CD4-positive, alpha-beta memory T cell (primary cell): ENCODE data around the gene ZMYND8. TPM values are rescaled to one million over a fixed set of nuclear protein-coding genes. Genes with fewer than 3 reads are reported as not detected.
"Not testable (repeated sequence)": the region's sequence is repeated elsewhere in the genome, so short reads cannot be mapped to it uniquely, and the experiment has no call there.

Experiments
- CTCF ChIA-PET: fragments of 350-600 bp; sonication (Branson Sonifier 250); formaldehyde crosslinking; loops from one replicate; lab custom pipeline; 2021; ENCODE audit warnings: inconsistent platforms; ENCODE audit not compliant: partially characterized antibody; lab: Charles Lee
- POLR2A ChIA-PET: fragments of 350-600 bp; sonication (Branson Sonifier 250); formaldehyde crosslinking; loops from one replicate; lab custom pipeline; 2021; ENCODE audit not compliant: partially characterized antibody; lab: Charles Lee
- DNase-seq, 5 donors: peaks; one replicate each; pipeline versions ENCODE4 v3.0.0 to v3.0.0-alpha.2; 2020 to 2022; ENCODE audit warnings: mixed read lengths in 1 of 5
- H3K27ac ChIP-seq: one replicate; pipeline ENCODE4 v1.7.0; 2013; ENCODE audit warnings: low read depth, low read length
- H3K27me3 ChIP-seq: 2 replicates; pipeline ENCODE4 v1.7.0; 2013; ENCODE audit warnings: mild to moderate bottlenecking, low read length, moderate library complexity; ENCODE audit not compliant: insufficient read depth
- H3K36me3 ChIP-seq: 2 replicates; pipeline ENCODE4 v1.7.0; 2013; ENCODE audit warnings: mild to moderate bottlenecking, low read length, moderate library complexity; ENCODE audit not compliant: insufficient read depth
- H3K4me1 ChIP-seq: 2 replicates; pipeline ENCODE4 v1.7.0; 2013; ENCODE audit warnings: mild to moderate bottlenecking, low read length, moderate library complexity; ENCODE audit not compliant: insufficient read depth
- H3K4me3 ChIP-seq, 2 donors: one replicate each; pipeline ENCODE4 v1.7.0; 2013; ENCODE audit warnings: low read length in 2 of 2, mild to moderate bottlenecking in 1 of 2
- H3K9me3 ChIP-seq, 2 donors: one replicate each; pipeline ENCODE4 v1.7.0; 2013; ENCODE audit warnings: low read length in 2 of 2, control low read depth in 1 of 2; ENCODE audit not compliant: control insufficient read depth in 1 of 2
- H3K27ac Mint-ChIP-seq, 7 donors: one replicate each; pipeline ENCODE4 v1.8.0; 2020 to 2021; ENCODE audit warnings: mixed read lengths in 7 of 7, mild to moderate bottlenecking in 6 of 7, inconsistent platforms in 3 of 7, moderate library complexity in 3 of 7
- H3K27me3 Mint-ChIP-seq, 2 donors: one replicate each; pipeline ENCODE4 v1.8.0; 2020 to 2021; ENCODE audit warnings: mixed read lengths in 2 of 2
- H3K36me3 Mint-ChIP-seq, 2 donors: one replicate each; pipeline ENCODE4 v1.8.0; 2020 to 2021; ENCODE audit warnings: mixed read lengths in 2 of 2, inconsistent platforms in 1 of 2, mild to moderate bottlenecking in 1 of 2
- H3K4me1 Mint-ChIP-seq, 4 donors: one replicate each; pipeline ENCODE4 v1.8.0; 2020 to 2021; ENCODE audit warnings: mixed read lengths in 4 of 4, mild to moderate bottlenecking in 1 of 4
- H3K4me3 Mint-ChIP-seq, 8 donors: one replicate each; pipeline ENCODE4 v1.8.0; 2020 to 2021; ENCODE audit warnings: mixed read lengths in 8 of 8, mild to moderate bottlenecking in 7 of 8, moderate library complexity in 6 of 8, inconsistent platforms in 3 of 8
- H3K9me3 Mint-ChIP-seq, 8 donors: one replicate each; pipeline ENCODE4 v1.8.0; 2020 to 2021; ENCODE audit warnings: mixed read lengths in 8 of 8, mild to moderate bottlenecking in 5 of 8, inconsistent platforms in 3 of 8, moderate library complexity in 1 of 8
- intact Hi-C: fragments of 100-400 bp; cut with micrococcal nuclease; formaldehyde crosslinking; loops from one replicate; pipeline ENCODE4 v1.15.1; 2023
- polyA plus RNA-seq, 2 donors: library from polyadenylated mRNA; unstranded; fragments of 300-500 nt; fragmentation: Illumina TruSeq; gene quantifications; one replicate each; pipeline ENCODE4 v1.2.3, GENCODE V29; 2021
- total RNA-seq, 2 experiments: library from RNA; stranded (reverse); gene quantifications; one replicate each; pipeline ENCODE4 v1.2.3, GENCODE V29; 2021

The ZMYND8 gene
- total and polyA plus RNA-seq, 4 experiments from 2014 or later, result 3.5 to 48.5 (median 33.9) TPM

- H3K9me3 ChIP-seq, result no peaks in the 10 kb centered on the region
- Mint-ChIP-seq H3K36me3 (no peaks in the 10 kb centered on the region), H3K27ac (no peak overlapping the region), H3K27me3 (peaks cover 3 to 5% of the 10 kb centered on the region in 2 donors), H3K4me1 (peaks cover 0 to 2% (median 0%) of the 10 kb centered on the region in 4 donors), H3K9me3 (peaks cover 0 to 3% (median 0%) of the 10 kb centered on the region in 8 donors), H3K4me3 (no peak overlapping the region)
- ChIA-PET CTCF (no interaction called here), POLR2A (no interaction called here)
- no peaks in the 10 kb centered on the region for H3K36me3 ChIP-seq
- H3K27ac ChIP-seq, result no peak overlapping the region
- no peak for DNase-seq
- no peak overlapping the region for H3K4me3 ChIP-seq
- H3K27me3 ChIP-seq, result no peaks in the 10 kb centered on the region
- no peaks in the 10 kb centered on the region for H3K4me1 ChIP-seq
- intact Hi-C loops, result no loop called here
These were observed 177.2 kb downstream of the ZMYND8 start for GRCh38 chr20:47179267-47179666.

GRCh38 chr20:47178851-47179250 lies 177.6 kb downstream of the ZMYND8 start:
- peaks cover 4% of the 10 kb centered on the region for H3K27me3 ChIP-seq
- H3K27ac ChIP-seq, result no peak overlapping the region
- no peak overlapping the region for H3K27ac Mint-ChIP-seq
- H3K9me3 Mint-ChIP-seq, result peaks cover 0 to 3% (median 0%) of the 10 kb centered on the region in 8 donors
- no peak for DNase-seq
- H3K9me3 ChIP-seq, result no peaks in the 10 kb centered on the region
- no peaks in the 10 kb centered on the region for H3K4me1 ChIP-seq
- H3K4me3 Mint-ChIP-seq, result no peak overlapping the region
- no peak overlapping the region for H3K4me3 ChIP-seq
- peaks cover 0 to 2% (median 0%) of the 10 kb centered on the region in 4 donors for H3K4me1 Mint-ChIP-seq
- no peaks in the 10 kb centered on the region for H3K36me3 Mint-ChIP-seq
- H3K36me3 ChIP-seq, result no peaks in the 10 kb centered on the region
- intact Hi-C loops, result no loop called here
- ChIA-PET CTCF (no interaction called here), POLR2A (no interaction called here)
- H3K27me3 Mint-ChIP-seq, result peaks cover 3 to 7% of the 10 kb centered on the region in 2 donors

GRCh38 chr20:47178277-47178676 lies 178.2 kb downstream of the ZMYND8 start:
- CTCF ChIA-PET, result no interaction called here

GRCh38 chr20:47176217-47176616 lies 180.3 kb downstream of the ZMYND8 start:
- H3K9me3 Mint-ChIP-seq, intact Hi-C loops, POLR2A ChIA-PET, DNase-seq, H3K4me1 ChIP-seq, H3K4me1 Mint-ChIP-seq, H3K36me3 Mint-ChIP-seq, H3K9me3 ChIP-seq, H3K27ac ChIP-seq, H3K36me3 ChIP-seq, H3K4me3 Mint-ChIP-seq, H3K27me3 ChIP-seq, H3K27ac Mint-ChIP-seq, H3K4me3 ChIP-seq: not testable (repeated sequence)
- CTCF ChIA-PET, result interaction anchor here (0.6 to 1.7 kb wide), 3 partner anchors 9 to 208 kb away, joined by 3 to 4 read pairs (median 3); no protein-coding TSS in a partner anchor
- peaks cover 1 to 11% of the 10 kb centered on the region in 2 donors for H3K27me3 Mint-ChIP-seq

More at GRCh38 chr20:47178277-47178676, 178.2 kb downstream of the ZMYND8 start:
- DNase-seq, result no peak
- Mint-ChIP-seq H3K9me3 (peaks cover 0 to 3% (median 0%) of the 10 kb centered on the region in 8 donors), H3K27me3 (peaks cover 1 to 7% of the 10 kb centered on the region in 2 donors), H3K4me1 (peaks cover 0 to 2% (median 0%) of the 10 kb centered on the region in 4 donors), H3K4me3 (no peak overlapping the region), H3K27ac (peak overlapping the region in 2 of 7 donors; percentile 10 to 37), H3K36me3 (no peaks in the 10 kb centered on the region)
- H3K4me1 ChIP-seq, result no peaks in the 10 kb centered on the region
- intact Hi-C loops, result no loop called here
- no peaks in the 10 kb centered on the region for H3K9me3 ChIP-seq
- POLR2A ChIA-PET, result no interaction called here
- no peak overlapping the region for H3K4me3 ChIP-seq
- peaks cover 4% of the 10 kb centered on the region for H3K27me3 ChIP-seq
- H3K27ac ChIP-seq, result no peak overlapping the region
- no peaks in the 10 kb centered on the region for H3K36me3 ChIP-seq

- Histone ChIP-seq H3K27ac (no peak overlapping the region), H3K4me3 (no peak overlapping the region), H3K9me3 (no peaks in the 10 kb centered on the region), H3K27me3 (peaks cover 4% of the 10 kb centered on the region), H3K36me3 (no peaks in the 10 kb centered on the region), H3K4me1 (no peaks in the 10 kb centered on the region)
- POLR2A ChIA-PET, result no interaction called here
- CTCF ChIA-PET, result interaction anchor here (0.6 to 1.7 kb wide), 3 partner anchors 9 to 209 kb away, joined by 3 to 4 read pairs (median 3); no protein-coding TSS in a partner anchor
- Mint-ChIP-seq H3K27me3 (peaks cover 1 to 16% of the 10 kb centered on the region in 2 donors), H3K4me1 (peaks cover 0 to 2% (median 0%) of the 10 kb centered on the region in 4 donors), H3K4me3 (no peak overlapping the region), H3K36me3 (no peaks in the 10 kb centered on the region), H3K9me3 (peaks cover 0 to 3% (median 0%) of the 10 kb centered on the region in 8 donors), H3K27ac (no peak overlapping the region)
- DNase-seq, result no peak
- intact Hi-C loops, result no loop called here
These were observed 181.0 kb downstream of the ZMYND8 start for GRCh38 chr20:47175493-47175892.

- intact Hi-C loops, result no loop called here
These were observed 181.8 kb downstream of the ZMYND8 start for GRCh38 chr20:47174456-47175243.

GRCh38 chr20:47173596-47174216 lies 182.8 kb downstream of the ZMYND8 start:
- H3K4me3 ChIP-seq, result no peak overlapping the region
- peaks cover 4% of the 10 kb centered on the region for H3K27me3 ChIP-seq
- peaks cover 0 to 2% (median 0%) of the 10 kb centered on the region in 4 donors for H3K4me1 Mint-ChIP-seq
- H3K36me3 ChIP-seq, result no peaks in the 10 kb centered on the region
- H3K9me3 ChIP-seq, result no peaks in the 10 kb centered on the region
- H3K36me3 Mint-ChIP-seq, result no peaks in the 10 kb centered on the region
- peaks cover 6 to 24% of the 10 kb centered on the region in 2 donors for H3K27me3 Mint-ChIP-seq
- ChIA-PET POLR2A (no interaction called here), CTCF (no interaction called here)
- no peak overlapping the region for H3K27ac Mint-ChIP-seq
- no peak overlapping the region for H3K4me3 Mint-ChIP-seq
- no peaks in the 10 kb centered on the region for H3K4me1 ChIP-seq
- H3K9me3 Mint-ChIP-seq, result peaks cover 0 to 3% (median 0%) of the 10 kb centered on the region in 8 donors
- DNase-seq, result no peak
- intact Hi-C loops, result no loop called here
- H3K27ac ChIP-seq, result no peak overlapping the region

More at GRCh38 chr20:47174456-47175243, 181.8 kb downstream of the ZMYND8 start:
- Histone ChIP-seq H3K9me3 (no peaks in the 10 kb centered on the region), H3K4me1 (no peaks in the 10 kb centered on the region), H3K36me3 (no peaks in the 10 kb centered on the region), H3K4me3 (no peak overlapping the region), H3K27me3 (peaks cover 4% of the 10 kb centered on the region), H3K27ac (no peak overlapping the region)
- ChIA-PET POLR2A (no interaction called here), CTCF (no interaction called here)
- Mint-ChIP-seq H3K4me1 (peaks cover 0 to 2% (median 0%) of the 10 kb centered on the region in 4 donors), H3K36me3 (no peaks in the 10 kb centered on the region), H3K9me3 (peaks cover 0 to 3% (median 0%) of the 10 kb centered on the region in 8 donors), H3K27me3 (peaks cover 1 to 17% of the 10 kb centered on the region in 2 donors), H3K27ac (no peak overlapping the region), H3K4me3 (no peak overlapping the region)
- no peak for DNase-seq
